Astrocyte (in vitro differentiated cells and primary cell): Measurements from ENCODE around the gene TTL. TPM values are rescaled to one million over a fixed set of nuclear protein-coding genes. Genes with fewer than 3 reads are reported as not detected.
"Not testable (repeated sequence)": the region's sequence is repeated elsewhere in the genome, so short reads cannot be mapped to it uniquely, and the experiment has no call there.

Source experiments
- DNase-seq: peaks from one replicate; pipeline ENCODE4 v3.0.0-alpha.2; 2010; ENCODE audit warnings: low read depth
- FAIRE-seq: peaks from 2 replicates; lab custom pipeline; 2011; peaks lifted over from hg19 to GRCh38; lab: Jason Lieb, UNC
- H2AFZ ChIP-seq: 2 replicates; pipeline ENCODE4 v1.6.0; 2012; ENCODE audit warnings: low read depth, low read length, inconsistent platforms
- H3K27ac ChIP-seq: 2 replicates; pipeline ENCODE4 v1.5.1; 2011; ENCODE audit warnings: low read depth, low read length, inconsistent platforms
- H3K27me3 ChIP-seq: 2 replicates; pipeline ENCODE4 v1.6.0; 2011; ENCODE audit warnings: low read length, inconsistent platforms; ENCODE audit not compliant: insufficient read depth
- H3K36me3 ChIP-seq: 2 replicates; pipeline ENCODE4 v1.5.1; 2011; ENCODE audit warnings: low read length, inconsistent platforms; ENCODE audit not compliant: insufficient read depth
- H3K4me1 ChIP-seq: 2 replicates; pipeline ENCODE4 v1.5.1; 2011; ENCODE audit warnings: low read length, inconsistent platforms; ENCODE audit not compliant: insufficient read depth
- H3K4me2 ChIP-seq: 2 replicates; pipeline ENCODE4 v1.6.0; 2012; ENCODE audit warnings: low read length, inconsistent platforms
- H3K4me3 ChIP-seq: 2 replicates; pipeline ENCODE4 v1.5.1; 2011; ENCODE audit warnings: low read depth, mild to moderate bottlenecking, low read length, inconsistent platforms; ENCODE audit not compliant: insufficient read depth
- H3K79me2 ChIP-seq: 2 replicates; pipeline ENCODE4 v1.6.0; 2012; ENCODE audit warnings: mild to moderate bottlenecking, low read length, inconsistent platforms; ENCODE audit not compliant: insufficient read depth
- H3K9ac ChIP-seq: 2 replicates; pipeline ENCODE4 v1.6.0; 2012; ENCODE audit warnings: mild to moderate bottlenecking, low read length, inconsistent platforms
- H3K9me3 ChIP-seq: 2 replicates; pipeline ENCODE4 v1.5.1; 2012; ENCODE audit warnings: low read depth, mild to moderate bottlenecking, low read length, inconsistent platforms; ENCODE audit not compliant: insufficient read depth
- H4K20me1 ChIP-seq: 2 replicates; pipeline ENCODE4 v1.6.0; 2012; ENCODE audit warnings: low read length, inconsistent platforms; ENCODE audit not compliant: insufficient read depth
- H3K27ac Mint-ChIP-seq: one replicate; pipeline ENCODE4 v1.8.0; 2021; ENCODE audit warnings: mild to moderate bottlenecking, mixed read lengths; ENCODE audit not compliant: unreplicated experiment
- H3K27me3 Mint-ChIP-seq: one replicate; pipeline ENCODE4 v1.8.0; 2021; ENCODE audit warnings: low read depth, mixed read lengths; ENCODE audit not compliant: unreplicated experiment
- H3K36me3 Mint-ChIP-seq: one replicate; pipeline ENCODE4 v1.8.0; 2021; ENCODE audit warnings: low read depth, mixed read lengths; ENCODE audit not compliant: unreplicated experiment
- H3K4me1 Mint-ChIP-seq: one replicate; pipeline ENCODE4 v1.8.0; 2021; ENCODE audit warnings: low read depth, mixed read lengths; ENCODE audit not compliant: unreplicated experiment
- H3K4me3 Mint-ChIP-seq: one replicate; pipeline ENCODE4 v1.8.0; 2021; ENCODE audit warnings: mild to moderate bottlenecking, moderate library complexity, mixed read lengths; ENCODE audit not compliant: unreplicated experiment
- H3K9me3 Mint-ChIP-seq: one replicate; pipeline ENCODE4 v1.8.0; 2021; ENCODE audit warnings: mild to moderate bottlenecking, mixed read lengths; ENCODE audit not compliant: unreplicated experiment
- CTCF ChIP-seq: IDR thresholded peaks from 2 replicates; pipeline ENCODE4 v1.5.1; 2011; ENCODE audit warnings: low read depth, mild to moderate bottlenecking, inconsistent platforms, low read length, moderate library complexity; ENCODE audit not compliant: insufficient read depth
- EZH2 ChIP-seq: IDR thresholded peaks from 2 replicates; pipeline ENCODE4 v1.6.1; 2012; ENCODE audit warnings: mild to moderate bottlenecking, low read length, inconsistent platforms; ENCODE audit not compliant: insufficient read depth
- total RNA-seq: library from RNA; stranded (reverse); gene quantifications from 2 replicates; pipeline ENCODE4 v1.2.1, GENCODE V29; 2021

TTL gene
- total RNA-seq, 1 donor from 2014 or later = 58.1 TPM

GRCh38 chr2:112433480-112433879 lies 48.5 kb upstream of the TTL start, which contains the start of gene RGPD8:
Gene RGPD8 (minus strand): TSS chr2:112433645. CDS start chr2:112433453, 192 bp downstream.
- FAIRE-seq, H3K27me3 ChIP-seq, H4K20me1 ChIP-seq, H3K4me1 Mint-ChIP-seq, H3K36me3 ChIP-seq, H3K36me3 Mint-ChIP-seq, H3K9me3 ChIP-seq, H3K79me2 ChIP-seq, H3K27ac ChIP-seq, H3K27me3 Mint-ChIP-seq, H3K9me3 Mint-ChIP-seq, H3K4me1 ChIP-seq: not testable (repeated sequence)
- H3K27ac Mint-ChIP-seq = peak within 1 kb of the TSS; percentile 47
- H3K4me3 Mint-ChIP-seq = peak within 1 kb of the TSS; percentile 82
- peak within 1 kb of the TSS; percentile 71 for H2AFZ ChIP-seq
- peak; percentile 33 for TF ChIP-seq CTCF
- peak within 1 kb of the TSS; percentile 50 for H3K4me3 ChIP-seq
- peak within 1 kb of the TSS; percentile 62 for H3K9ac ChIP-seq
- peak; percentile 48 for DNase-seq
- peak within 1 kb of the TSS; percentile 80 for H3K4me2 ChIP-seq

- H3K27me3 Mint-ChIP-seq = peaks cover 4% of the 10 kb centered on the region
- no peak for DNase-seq
- Histone ChIP-seq H3K9ac (no peak overlapping the region), H3K79me2 (peaks cover 2% of the 10 kb centered on the region), H3K4me3 (no peak overlapping the region), H3K36me3 (no peaks in the 10 kb centered on the region), H3K4me2 (no peak overlapping the region), H3K27me3 (no peaks in the 10 kb centered on the region), H3K27ac (no peak overlapping the region), H3K4me1 (no peaks in the 10 kb centered on the region), H2AFZ (no peak overlapping the region), H4K20me1 (no peaks in the 10 kb centered on the region), H3K9me3 (no peaks in the 10 kb centered on the region)
- FAIRE-seq = no peak
- TF ChIP-seq EZH2 (no peak), CTCF (no peak)
- H3K36me3 Mint-ChIP-seq = no peaks in the 10 kb centered on the region
- H3K4me3 Mint-ChIP-seq = no peak overlapping the region
- no peak overlapping the region for H3K27ac Mint-ChIP-seq
- peaks cover 3% of the 10 kb centered on the region for H3K4me1 Mint-ChIP-seq
- no peaks in the 10 kb centered on the region for H3K9me3 Mint-ChIP-seq
Measured at GRCh38 chr2:112433932-112434730, 47.8 kb upstream of the TTL start.

- not testable (repeated sequence) for H3K9me3 Mint-ChIP-seq, H3K4me1 ChIP-seq, H3K4me3 ChIP-seq, H3K27me3 Mint-ChIP-seq, H3K27ac Mint-ChIP-seq, H3K9ac ChIP-seq, H2AFZ ChIP-seq, H3K4me2 ChIP-seq, H3K4me1 Mint-ChIP-seq, H3K36me3 Mint-ChIP-seq, DNase-seq, FAIRE-seq, H3K79me2 ChIP-seq, H3K4me3 Mint-ChIP-seq, H3K9me3 ChIP-seq, H3K27ac ChIP-seq, H3K36me3 ChIP-seq, H4K20me1 ChIP-seq, H3K27me3 ChIP-seq
Measured at GRCh38 chr2:112434890-112435715, 46.9 kb upstream of the TTL start.

- H3K4me3 Mint-ChIP-seq, H3K9me3 ChIP-seq, H3K36me3 ChIP-seq, H3K4me1 Mint-ChIP-seq, H3K27me3 ChIP-seq, H3K4me1 ChIP-seq, H3K36me3 Mint-ChIP-seq, FAIRE-seq, DNase-seq, H4K20me1 ChIP-seq, H3K27ac ChIP-seq, H3K4me2 ChIP-seq, H3K4me3 ChIP-seq, H3K27ac Mint-ChIP-seq, H2AFZ ChIP-seq, H3K9ac ChIP-seq, H3K27me3 Mint-ChIP-seq, H3K9me3 Mint-ChIP-seq, H3K79me2 ChIP-seq: not testable (repeated sequence)
Measured at GRCh38 chr2:112435716-112436431, 46.1 kb upstream of the TTL start.
